ENCODE measurements around the gene ENPP6.
"Not testable (repeated sequence)": the region's sequence is repeated elsewhere in the genome, so short reads cannot be mapped to it uniquely, and the experiment has no call there.

ENPP6 gene

DNA sequence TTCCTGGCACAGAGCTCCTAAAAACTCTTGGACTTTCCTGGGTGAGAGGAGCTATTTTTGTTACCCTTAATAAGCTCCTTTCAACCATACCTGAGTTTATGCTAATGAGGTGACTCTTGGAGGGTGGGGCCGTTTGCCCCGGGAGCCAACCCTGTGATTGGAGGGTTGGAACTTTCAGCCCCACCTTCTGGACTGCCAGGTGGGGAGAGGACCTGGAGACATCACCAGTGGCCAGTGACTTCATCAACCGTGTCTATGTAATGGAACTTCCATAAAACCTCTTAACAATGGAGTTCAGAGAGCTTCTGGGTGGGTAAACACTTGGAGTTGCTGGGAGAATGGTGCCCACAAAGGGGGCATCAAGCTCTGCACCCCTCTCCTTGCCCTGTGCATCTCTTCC, 17.9 kb upstream of the ENPP6 start:
- no peak for DNase-seq (ENCODE audit: low read depth)

DNA sequence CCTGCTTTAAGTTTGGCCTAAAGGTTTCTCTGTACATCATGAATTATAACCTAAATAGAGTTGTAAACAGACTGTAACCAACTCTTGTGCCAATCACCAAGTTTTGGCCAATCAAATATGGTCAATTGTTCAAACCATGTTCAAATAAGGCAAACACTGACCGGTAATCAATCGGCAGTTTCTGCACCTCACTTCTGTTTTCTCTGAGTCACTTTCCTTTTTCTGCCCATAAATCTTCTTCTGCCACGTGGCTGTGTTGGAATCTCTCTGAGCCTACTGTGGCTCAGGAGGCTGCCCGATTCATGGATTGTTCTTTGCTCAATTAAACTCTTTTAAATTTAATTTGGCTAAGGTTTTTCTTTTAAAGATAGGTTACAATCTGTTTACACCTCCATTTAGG, 16.5 kb upstream of the ENPP6 start:
- DNase-seq (ENCODE audit: low read depth): no peak

DNA sequence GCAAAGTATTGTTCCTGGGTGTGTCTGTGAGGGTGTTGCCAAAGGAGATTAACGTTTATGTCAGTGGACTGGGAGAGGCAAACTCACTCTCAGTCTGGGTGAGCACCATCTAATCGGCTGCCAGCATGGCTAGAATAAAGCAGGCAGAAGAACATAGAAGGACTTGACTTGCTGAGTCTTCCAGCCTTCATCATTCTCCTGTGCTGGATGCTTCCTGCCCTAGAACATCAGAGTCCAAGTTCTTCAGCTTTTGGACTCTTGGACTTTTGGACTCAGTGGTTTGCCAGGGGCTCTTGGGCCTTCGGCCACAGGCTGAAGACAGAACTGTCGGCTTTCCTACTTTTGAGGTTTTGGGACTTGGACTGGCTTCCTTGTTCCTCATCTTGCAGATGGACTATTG, 15.3 kb upstream of the ENPP6 start:
- DNase-seq (ENCODE audit: low read depth): no peak

DNA sequence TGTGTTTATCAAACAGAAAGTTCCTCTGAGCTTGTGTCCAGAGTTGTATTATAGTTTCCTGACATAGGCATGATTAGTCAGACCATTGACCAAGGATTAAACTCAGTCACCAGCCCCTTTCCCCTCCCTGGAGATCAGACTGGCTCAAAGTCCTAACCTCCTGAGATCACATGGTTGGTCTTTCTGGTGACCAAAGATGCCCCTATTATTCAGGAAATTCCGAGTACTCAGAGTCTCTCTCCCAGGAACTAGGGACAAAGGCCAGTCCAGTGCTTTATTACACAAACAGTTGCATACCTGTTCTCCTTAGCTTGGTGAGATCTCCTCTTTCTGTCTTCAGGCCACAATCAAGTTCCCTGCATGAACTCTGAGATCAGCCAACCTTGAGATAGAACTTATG, 14.5 kb upstream of the ENPP6 start:
- no peak for DNase-seq (ENCODE audit: low read depth)

DNA sequence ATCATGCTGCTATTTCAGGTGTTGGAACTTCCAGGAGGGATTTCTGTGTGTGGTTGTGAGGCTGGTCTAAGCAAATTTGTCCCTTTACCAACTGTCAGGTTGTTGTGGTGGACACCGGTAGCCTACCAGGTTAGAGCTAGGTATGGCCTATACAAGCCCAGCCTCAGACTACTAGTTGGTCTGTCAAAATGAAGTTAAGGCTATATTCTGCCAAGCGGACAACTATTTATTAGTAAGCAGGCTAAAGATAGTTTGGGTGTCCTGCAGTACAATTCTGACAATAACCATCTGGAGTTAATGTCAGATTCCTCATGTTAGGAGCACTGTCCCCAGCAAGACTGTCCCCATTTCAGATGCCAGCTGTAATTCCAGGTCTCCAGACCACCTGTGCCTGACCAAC, 13.9 kb upstream of the ENPP6 start:
- DNase-seq (ENCODE audit: low read depth): no peak

DNA sequence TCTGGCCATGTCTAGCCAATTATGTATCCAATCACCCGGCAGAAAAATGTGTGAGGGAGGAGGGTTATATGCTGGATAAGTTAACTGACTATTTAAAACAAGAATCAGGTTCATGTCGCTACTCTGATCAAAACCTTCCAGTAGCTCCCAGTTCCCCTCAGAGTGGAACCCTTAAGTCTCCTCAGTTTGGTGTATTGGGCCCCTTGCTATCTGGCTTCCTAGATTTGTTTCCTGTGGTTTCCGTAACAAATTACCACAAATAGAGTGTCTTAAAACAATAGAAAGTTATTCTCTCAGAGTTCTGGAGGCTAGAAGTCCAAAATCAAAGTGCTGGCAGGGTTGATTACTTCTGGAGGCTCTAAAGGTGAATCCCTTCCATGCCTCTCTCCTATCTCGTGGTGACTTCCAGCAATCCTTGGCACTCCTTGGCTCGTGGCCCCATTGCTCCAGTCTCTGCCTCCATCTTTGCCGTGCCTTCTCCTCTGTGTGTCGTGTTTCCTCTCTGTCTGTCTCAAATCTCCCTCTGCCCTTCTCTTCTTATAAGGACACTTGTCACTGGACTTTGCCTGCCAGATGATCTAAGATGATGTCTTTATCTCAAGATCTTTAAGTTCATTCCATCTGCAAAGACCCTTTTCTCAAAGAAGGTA, 10.5 kb upstream of the ENPP6 start:
- no peak for DNase-seq (ENCODE audit: low read depth)

DNA sequence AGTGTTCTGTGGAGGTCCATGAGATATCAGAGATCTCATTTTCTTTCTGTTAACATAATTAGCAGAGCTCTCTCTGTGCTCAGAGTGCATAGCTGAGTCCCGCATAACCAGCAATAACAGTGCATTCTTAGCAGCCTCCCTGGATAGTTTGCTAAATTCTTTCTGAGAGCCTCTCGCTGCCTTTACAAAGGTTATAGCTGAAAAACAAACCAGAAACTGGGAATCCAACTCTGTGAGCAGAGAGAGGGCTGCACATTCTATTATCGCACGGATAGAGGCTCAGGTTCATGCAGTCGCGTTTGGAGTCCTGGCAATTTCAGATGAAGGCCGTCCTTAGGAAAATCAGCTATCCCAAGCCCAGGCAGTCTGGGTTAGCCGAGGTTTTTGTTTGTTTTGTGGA, 1.2 kb downstream of the ENPP6 start:
- no peak for DNase-seq (ENCODE audit: low read depth)

DNA sequence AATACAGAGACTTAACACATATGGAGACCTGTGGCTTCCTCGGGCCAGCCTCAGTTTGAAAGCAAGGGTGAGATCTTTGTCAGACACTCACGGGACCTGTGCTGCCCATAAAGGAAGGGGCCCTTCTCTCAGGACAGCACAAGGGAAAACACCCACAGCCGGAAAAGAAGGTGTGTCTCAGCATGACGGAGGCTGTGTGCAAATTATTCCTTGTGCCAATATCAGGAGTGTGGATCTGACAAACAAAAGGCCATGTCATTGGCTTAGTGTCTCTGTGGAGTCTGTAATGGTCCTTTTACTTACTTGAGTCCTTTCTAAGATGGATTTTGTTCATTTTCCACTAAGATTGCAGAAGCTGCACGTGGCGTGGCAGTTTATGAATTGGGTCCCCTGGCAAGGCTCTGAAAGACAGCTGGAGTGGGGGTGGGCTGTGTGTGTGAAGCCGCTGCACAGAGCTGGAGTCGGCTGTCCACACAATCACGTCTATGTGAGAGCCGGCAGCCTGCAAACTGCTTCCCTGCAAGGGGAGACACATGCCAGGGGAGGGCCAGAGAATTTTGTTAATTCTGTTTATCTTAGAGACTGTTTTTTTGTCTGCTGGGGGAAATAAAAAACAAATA, 1.9 kb downstream of the ENPP6 start:
- no peak for DNase-seq (ENCODE audit: low read depth)

DNA sequence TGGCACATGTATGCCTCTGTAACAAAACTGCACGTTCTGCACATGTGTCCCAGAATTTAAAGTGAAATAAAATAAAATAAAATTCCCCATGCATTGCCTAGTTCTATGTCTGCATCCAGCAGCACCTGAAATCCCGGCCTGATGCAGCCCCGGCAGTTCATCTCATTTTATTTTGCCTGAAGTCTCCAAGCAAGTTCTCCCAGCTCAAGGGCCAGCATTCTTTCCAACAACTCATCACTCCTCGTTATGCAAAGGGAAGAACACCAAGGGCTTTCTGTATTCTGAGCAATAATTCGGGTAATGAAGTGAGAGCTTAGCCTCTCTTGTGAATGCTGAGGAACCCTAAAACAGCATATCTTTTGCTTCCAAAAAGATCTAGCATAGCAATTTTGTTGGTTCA, 2.7 kb downstream of the ENPP6 start:
- no peak for DNase-seq (ENCODE audit: low read depth)

DNA sequence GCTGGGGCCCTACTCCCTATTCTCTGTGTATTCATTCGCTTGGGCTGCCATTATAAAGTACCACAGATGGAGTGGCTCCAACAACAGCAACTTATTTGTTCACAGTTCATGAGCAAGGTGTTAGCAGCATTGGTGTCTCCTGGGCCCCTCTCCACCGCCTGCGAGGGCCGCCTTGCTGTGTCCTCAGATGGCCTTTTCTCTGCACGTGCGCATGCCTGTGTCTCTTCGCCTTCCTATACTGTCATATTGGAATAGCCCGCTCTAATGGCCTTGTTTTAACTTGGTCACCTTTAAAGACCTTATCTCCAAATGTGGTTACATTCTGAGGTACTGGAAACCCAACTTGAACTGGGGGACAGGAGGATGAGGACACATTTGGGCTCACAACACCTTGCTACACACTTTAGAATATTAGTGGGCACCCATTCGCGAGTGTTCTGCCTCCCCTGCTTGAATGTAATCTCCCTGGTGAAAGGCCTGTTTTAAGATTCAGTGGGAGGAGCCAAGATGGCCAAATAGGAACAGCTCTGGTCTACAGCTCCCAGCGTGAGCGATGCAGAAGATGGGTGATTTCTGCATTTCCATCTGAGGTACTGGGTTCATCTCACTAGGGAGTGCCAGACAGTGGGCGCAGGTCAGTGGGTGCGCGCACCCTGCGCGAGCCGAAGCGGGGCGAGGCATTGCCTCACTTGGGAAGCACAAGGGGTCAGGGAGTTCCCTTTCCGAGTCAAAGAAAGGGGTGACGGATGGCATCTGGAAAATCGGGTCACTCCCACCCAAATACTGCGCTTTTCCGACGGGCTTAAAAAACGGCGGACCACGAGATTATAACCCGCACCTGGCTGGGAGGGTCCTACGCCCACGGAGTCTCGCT, 9.7 kb downstream of the ENPP6 start:
- not testable (repeated sequence) for DNase-seq (ENCODE audit: low read depth)

DNA sequence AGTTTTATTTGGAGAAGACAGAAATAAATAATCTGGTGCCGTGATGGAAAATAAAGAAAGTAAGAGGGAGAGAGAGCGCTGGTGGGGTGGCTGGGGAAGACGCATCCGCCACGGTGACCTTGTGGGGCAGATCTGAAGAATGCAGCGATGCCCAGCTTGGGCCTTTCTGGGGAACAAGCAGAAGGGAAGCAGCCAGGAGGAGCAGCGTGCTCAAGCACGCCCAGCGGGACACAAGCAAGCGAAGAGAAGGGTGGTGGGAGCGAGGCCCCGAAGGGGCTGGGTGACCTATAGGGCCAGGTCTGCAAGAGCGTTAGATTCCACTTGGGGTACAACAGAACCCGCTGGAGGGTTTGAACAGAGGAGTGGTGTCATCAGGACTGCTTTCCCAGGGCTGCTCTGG, 12.4 kb downstream of the ENPP6 start:
- no peak for DNase-seq (ENCODE audit: low read depth)

DNA sequence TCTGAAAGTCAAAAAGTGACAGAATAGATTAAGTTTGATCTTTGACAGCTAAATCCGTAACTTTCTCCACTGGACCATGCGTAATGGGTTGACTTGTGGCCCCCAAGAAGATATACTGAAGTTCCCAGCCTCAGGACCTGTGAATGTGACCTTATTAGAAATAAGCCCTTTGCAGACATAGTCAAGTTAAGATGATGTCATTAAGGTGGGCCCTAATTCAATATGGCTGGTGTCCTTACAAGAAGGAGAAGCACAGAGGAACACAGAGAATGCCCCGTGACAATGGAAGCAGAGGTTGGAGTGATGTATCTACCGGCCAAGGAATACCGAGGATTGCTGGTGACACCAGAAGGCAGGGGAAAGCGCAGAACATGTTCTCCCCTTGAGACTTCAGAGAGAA, 14.4 kb downstream of the ENPP6 start:
- no peak for DNase-seq (ENCODE audit: low read depth)

DNA sequence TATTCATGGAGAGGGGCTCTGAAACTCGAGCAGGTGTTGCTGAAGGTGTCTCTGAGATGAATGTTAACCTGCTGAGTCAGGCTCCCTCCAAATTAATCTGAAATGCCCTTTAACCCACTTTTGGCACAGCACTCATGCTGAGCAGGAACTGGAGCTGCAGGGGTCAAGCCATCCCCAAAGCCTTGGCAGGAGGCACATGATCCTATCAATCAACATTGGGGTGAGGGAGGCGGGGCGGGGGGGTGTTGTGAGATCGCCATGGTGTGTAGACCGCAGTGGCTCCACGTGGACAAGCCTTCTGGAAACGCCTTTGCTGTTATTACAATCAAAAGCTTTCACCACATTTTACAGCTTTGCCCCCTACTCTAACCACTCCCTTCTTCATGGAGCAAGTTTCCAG, 16.5 kb downstream of the ENPP6 start:
- DNase-seq (ENCODE audit: low read depth): no peak

DNA sequence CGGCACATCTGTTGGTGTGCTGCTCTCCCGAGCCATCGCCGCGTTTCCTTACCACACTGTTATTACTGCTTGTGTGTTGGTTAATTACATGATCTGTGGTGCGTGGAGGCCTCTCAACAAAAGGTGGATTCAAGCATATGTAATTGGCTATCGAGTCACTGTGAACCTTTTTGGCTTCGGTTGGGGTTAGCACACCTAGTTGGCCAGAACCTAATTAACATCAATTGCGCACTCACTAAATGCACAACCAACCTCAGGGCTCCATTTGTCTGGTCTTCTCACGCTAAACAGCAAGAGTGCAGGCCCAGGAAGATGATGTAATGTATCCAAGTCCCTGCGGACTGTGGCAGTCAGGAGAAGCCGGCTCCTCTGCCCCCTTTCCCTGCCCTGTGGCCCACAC, 17.4 kb downstream of the ENPP6 start:
- no peak for DNase-seq (ENCODE audit: low read depth)

DNA sequence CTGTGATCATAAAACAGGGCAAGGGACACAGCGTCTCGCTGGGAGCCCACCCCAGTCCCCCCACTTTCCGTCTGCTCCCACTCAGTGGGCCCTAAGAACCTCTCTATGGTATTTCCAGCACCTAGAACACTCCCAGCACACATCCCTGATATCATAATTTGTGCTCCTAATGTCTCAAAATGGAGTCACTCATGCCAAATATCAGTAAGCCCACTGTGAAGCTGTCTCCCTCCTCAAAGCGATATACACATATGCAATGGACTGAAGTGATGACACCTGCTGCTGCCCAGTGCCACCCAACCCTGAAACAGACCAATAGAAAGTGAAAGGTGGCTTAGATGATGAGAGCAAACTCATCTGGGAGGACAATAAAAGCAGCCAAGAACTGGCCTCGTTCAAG, 17.9 kb downstream of the ENPP6 start:
- no peak for DNase-seq (ENCODE audit: low read depth)

DNA sequence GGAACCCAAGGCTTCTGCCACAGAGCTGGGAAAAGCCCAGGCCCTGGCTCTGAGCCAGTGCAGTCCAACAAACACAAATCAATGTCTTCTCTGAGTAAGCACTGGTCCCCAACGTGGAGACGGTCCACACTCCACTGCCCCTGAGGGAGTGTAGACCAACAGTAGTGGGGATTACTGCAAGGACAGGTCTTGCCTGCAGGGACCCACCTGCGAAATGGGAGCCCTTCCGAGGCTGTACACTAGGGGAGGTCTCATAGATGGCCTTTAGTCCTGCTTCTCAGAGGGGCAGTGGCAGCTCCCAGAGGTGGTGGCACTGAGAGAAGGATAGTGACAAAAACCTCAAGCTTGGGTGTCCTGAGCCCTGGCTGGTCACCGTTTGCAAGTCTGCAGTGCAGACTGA, 19.5 kb downstream of the ENPP6 start:
- no peak for DNase-seq (ENCODE audit: low read depth)

DNA sequence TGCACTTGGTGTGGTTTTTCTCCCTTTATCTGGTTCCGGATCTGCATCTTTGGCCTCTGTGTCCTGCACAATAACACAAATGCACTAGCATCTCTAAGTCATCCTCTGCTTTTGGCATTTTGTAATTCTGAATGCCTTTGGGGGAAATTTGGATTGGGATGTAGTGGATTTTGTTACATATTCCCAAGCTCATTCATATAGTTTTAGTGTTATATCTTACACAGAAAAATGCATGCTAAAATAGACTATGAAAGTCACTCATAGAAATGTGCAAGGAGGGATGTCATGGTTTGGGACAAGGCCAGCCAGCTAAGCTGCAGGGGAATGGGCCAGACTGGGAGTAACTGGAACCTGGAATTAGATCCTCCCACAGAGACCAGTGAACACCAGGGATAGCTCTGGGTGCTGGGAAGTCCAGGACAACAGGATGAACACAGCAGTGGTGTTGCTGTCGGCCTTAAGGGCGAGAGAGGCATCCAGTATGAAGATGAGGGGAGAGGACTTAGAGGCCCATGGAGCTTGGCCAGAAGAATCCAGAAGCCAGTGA, 20.1 kb downstream of the ENPP6 start:
- no peak for DNase-seq (ENCODE audit: low read depth)

DNA sequence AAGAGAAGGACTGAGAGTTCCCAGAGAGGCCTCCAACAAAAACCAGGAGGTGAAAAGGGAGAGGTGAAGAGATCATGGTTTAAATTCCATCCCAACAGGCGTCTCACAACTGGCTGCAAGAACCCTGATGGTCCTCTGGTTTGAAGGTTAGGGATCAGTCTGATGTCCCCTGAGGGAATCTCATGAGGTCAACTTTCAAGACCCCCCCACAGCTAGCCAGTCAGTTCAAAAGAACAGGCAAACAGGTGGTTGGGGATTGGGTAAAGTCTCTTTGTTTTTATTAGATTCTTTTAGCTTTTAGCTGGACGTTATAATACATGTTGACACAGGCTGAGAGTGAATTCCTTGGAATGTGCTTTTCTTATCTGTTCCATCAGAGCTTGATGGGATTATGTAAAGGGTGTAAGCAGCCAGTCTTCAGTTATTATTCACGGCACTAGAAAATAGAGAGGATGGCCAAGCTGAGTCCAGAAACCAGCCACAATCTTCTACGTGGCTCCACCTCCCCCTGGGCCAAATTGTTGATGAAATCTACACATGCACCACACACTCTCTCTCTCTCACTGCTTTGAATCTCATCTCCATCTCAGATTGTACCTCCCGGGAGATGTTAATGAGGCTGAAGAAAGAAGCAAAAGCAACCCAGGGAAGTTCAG, 20.8 kb downstream of the ENPP6 start:
- DNase-seq (ENCODE audit: low read depth): no peak

DNA sequence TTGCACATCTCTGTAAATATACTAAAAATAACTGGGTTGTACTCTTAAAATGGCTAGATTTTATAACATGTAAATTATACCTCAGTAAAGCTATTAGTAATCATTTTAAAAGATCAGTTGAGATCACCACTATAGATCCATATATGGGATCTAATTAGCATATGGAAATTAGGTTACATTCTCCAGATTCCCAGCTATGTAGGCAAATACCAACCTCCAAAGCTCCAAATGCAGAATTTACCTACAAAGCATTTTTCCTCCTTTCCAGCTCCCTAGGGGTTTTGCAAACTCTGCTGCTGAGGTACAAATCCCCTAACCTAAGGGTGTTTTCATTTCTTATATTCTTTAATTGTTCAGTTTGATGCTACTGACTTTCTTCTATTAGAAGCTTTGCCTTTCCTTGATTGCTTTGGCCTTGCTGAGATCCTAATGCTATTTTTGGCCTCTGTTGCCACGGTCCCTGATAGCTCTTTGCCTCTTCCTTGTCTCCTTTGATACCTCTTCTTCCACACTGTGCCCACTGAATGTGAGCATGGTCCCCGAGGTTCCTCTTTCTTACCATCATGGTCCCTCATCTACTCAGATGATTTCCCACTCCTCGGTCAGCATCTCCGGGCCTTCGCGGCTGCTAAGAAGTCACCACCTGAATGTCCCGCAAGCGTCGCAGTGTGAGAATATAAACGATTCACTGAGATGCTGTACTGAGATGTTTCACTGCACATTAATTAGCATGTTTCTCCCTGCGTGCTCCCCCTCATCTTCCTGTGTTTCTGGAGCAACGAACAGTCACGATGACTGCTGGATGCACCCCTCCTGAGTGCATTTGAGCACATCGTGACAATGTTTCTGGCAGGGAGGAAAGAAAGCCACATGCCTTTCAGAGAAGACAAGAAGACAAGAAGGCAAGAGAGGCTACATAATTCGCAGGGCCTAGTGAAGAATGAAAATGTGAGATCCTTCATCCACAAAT, 23.8 kb downstream of the ENPP6 start:
- DNase-seq (ENCODE audit: low read depth): no peak

DNA sequence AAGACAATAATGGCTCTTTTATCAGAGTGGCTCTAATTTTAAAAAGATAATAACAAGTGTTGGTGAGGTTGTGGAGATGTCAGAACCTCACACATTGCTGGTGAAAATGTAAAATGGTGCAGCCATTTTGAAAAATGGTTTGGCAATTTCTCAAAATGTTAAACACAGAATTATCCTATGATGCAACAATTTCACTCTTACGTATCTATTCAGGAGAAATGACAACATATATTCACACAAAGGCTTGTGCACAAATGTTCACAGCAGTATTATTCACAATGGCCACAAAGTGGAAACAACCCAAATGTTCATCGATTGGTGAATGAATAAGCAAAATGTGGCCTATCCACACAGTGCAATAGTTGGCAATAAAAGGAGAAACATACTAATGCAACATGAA, 24.7 kb downstream of the ENPP6 start:
- DNase-seq (ENCODE audit: low read depth): no peak

DNA sequence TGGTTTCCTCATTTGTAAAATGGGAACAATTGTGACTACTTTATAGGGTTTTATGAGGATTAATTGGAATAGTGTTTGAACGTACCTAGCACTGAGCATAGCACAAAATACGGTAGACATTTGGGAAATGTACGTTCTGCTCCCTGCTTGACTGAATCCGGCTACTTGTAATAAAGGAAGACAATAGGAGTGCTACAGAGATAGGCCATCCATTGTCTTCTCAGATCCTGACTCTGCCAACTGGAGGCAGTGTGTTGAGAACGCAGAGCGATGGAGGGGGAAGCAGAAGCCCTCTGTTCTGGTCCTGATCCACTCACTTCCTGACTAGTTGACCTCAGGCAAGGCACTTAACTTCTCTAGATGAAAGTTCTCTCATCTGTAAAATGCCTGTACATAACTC, 26.4 kb downstream of the ENPP6 start:
- DNase-seq (ENCODE audit: low read depth): no peak

Data from stromal cell of bone marrow (primary cell).